ENCODE data around the gene SLC49A4. TPM values are rescaled to one million over a fixed set of nuclear protein-coding genes. Genes with fewer than 3 reads are reported as not detected.

SLC49A4 gene
- total RNA-seq, 1 donor: 43.4 TPM

DNA sequence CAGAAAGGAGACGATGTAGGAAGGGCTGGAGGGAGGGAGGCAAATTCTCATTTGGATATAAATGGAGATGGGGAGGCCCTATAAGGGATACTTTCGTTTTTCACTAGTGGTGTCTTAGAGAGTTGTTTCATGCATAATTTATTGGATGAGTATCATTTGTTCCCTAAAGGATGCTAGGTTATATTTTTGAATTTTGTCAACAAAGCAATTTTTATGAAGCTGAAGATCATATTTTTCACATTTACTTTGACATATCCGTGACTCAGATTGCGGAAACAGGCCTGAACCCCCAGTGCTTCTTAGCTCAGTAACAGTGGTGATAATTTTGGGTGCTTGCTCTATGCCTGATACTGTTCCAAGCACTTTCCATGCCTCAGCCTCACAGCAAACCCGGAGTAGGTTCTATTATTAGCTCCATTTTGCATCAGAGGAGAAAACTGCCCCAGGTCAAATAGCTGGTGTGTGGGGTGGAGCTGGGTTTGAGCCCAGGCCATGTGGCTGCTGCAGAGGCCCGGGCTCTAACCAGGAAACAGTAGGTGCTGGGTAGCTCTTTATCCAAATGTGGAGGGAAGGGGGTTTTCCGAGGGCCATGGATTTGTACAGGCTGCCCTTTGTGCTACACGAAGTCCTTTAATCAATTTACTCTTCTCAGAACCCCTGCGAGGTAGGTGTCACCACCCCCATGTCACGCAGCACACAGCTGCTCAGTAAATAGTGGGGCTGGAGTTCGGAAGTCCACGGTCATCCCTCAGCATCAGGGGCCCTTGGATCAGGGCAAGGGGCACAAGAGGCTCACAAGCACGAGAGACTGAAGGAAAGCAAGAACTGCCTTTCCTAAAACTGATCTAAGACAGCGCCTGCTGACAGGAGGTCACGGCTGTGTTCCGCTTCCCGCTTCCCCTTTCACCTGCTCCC, 99.1 kb downstream of the SLC49A4 start:
- H3K36me3 ChIP-seq (ENCODE audit: insufficient read depth, low read length): no peaks in the 10 kb centered on the region
- DNase-seq (ENCODE audit: insufficient read length, low spot score, missing footprints): peak; percentile 51
- TF ChIP-seq, protein P1, sequence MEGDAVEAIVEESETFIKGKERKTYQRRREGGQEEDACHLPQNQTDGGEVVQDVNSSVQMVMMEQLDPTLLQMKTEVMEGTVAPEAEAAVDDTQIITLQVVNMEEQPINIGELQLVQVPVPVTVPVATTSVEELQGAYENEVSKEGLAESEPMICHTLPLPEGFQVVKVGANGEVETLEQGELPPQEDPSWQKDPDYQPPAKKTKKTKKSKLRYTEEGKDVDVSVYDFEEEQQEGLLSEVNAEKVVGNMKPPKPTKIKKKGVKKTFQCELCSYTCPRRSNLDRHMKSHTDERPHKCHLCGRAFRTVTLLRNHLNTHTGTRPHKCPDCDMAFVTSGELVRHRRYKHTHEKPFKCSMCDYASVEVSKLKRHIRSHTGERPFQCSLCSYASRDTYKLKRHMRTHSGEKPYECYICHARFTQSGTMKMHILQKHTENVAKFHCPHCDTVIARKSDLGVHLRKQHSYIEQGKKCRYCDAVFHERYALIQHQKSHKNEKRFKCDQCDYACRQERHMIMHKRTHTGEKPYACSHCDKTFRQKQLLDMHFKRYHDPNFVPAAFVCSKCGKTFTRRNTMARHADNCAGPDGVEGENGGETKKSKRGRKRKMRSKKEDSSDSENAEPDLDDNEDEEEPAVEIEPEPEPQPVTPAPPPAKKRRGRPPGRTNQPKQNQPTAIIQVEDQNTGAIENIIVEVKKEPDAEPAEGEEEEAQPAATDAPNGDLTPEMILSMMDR (IDR thresholded peaks at IDR 0.05; ENCODE audit: extremely low read depth, low read depth, low read length): no peak

DNA sequence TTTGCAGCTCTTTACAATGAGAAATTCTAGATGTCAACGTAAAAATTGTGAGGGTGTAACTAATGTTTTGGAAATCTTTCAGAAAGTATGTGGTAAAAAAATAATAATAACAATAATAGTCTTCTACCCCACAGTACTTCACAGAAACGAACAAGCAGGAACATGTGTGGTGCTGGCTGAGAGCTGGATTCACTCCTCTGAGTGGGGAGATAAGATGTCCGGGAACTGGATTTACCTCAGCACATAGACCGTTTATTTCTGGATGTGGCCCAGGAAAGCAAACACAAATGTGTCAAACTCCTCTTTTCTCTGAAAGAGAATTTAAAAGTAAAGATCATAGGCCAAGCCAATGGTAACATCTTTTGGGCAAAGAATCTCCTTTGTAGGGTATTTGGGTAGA, 103.4 kb downstream of the SLC49A4 start:
- no peaks in the 10 kb centered on the region for H4K20me1 ChIP-seq (ENCODE audit: insufficient read depth, low read length)
- no peaks in the 10 kb centered on the region for H3K79me2 ChIP-seq (ENCODE audit: insufficient read depth, low read length)
- no peak overlapping the region for H3K27ac ChIP-seq (ENCODE audit: low read depth, low read length)
- H3K4me2 ChIP-seq (ENCODE audit: insufficient read depth, low read length): no peak overlapping the region
- no peak overlapping the region for H3K4me3 ChIP-seq (ENCODE audit: insufficient read depth, low read length)
- no peaks in the 10 kb centered on the region for H3K9me3 ChIP-seq (ENCODE audit: low read depth, low read length)
- no peak for DNase-seq (ENCODE audit: insufficient read length, low spot score, missing footprints)
- no peak overlapping the region for H2AFZ ChIP-seq (ENCODE audit: low read length)
- peaks cover 19% of the 10 kb centered on the region for H3K27me3 ChIP-seq (ENCODE audit: insufficient read depth, low read length)
- no peaks in the 10 kb centered on the region for H3K36me3 ChIP-seq (ENCODE audit: insufficient read depth, low read length)
- TF ChIP-seq, protein P1 (IDR thresholded peaks at IDR 0.05; ENCODE audit: extremely low read depth, low read depth, low read length): no peak
- H3K4me1 ChIP-seq (ENCODE audit: insufficient read depth, low read length): no peaks in the 10 kb centered on the region

More for the DNA sequence above, 99.1 kb downstream of the SLC49A4 start:
- no peak overlapping the region for H3K4me2 ChIP-seq (ENCODE audit: insufficient read depth, low read length)
- H3K4me1 ChIP-seq (ENCODE audit: insufficient read depth, low read length): no peaks in the 10 kb centered on the region
- H4K20me1 ChIP-seq (ENCODE audit: insufficient read depth, low read length): no peaks in the 10 kb centered on the region
- H3K27ac ChIP-seq (ENCODE audit: low read depth, low read length): no peak overlapping the region
- H3K9me3 ChIP-seq (ENCODE audit: low read depth, low read length): no peaks in the 10 kb centered on the region
- peaks cover 19% of the 10 kb centered on the region for H3K27me3 ChIP-seq (ENCODE audit: insufficient read depth, low read length)
- H3K79me2 ChIP-seq (ENCODE audit: insufficient read depth, low read length): no peaks in the 10 kb centered on the region
- H2AFZ ChIP-seq (ENCODE audit: low read length): no peak overlapping the region
- H3K4me3 ChIP-seq (ENCODE audit: insufficient read depth, low read length): no peak overlapping the region

DNA sequence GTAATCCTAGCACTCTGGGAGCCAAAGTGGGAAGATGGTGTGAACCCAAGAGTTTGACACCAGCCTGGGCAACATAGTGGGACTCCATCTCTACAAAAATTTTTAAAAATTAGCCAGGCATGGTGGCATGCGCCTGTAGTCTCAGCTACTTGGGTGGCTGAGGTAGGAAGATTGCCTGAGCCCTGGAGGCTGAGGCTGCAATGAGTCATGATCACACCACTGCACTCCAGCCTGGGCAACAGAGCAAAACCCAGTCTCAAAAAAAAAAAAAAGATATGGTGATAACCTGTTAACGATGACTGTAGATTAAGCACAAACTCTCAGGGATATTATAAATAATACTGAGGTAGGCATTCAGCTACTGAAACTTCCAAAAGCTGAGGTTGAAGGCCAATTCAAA, 107.5 kb downstream of the SLC49A4 start:
- no peak overlapping the region for H2AFZ ChIP-seq (ENCODE audit: low read length)

DNA sequence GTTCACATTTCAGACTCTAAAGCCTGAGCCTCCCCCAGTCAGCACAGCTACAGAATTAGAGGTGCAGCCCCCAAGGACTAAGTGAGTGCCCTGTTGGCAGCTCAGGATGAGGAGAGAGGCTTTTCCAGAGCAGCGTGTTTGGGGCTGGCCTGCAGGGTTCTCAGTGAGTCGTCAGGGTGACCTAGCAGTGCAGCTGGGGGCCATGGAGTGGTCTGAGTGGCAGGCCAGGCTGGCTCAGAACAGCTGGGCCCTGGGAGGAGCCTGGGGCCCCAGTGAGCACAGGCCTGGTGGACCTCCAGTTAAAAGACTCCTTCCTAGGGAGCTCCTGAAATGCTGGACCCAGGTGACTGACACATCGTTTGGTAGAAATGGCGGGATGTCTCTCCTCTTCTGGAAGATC, 108.3 kb downstream of the SLC49A4 start:
- Histone ChIP-seq H3K4me2 (ENCODE audit: insufficient read depth, low read length) (no peak overlapping the region), H3K36me3 (ENCODE audit: insufficient read depth, low read length) (no peaks in the 10 kb centered on the region), H3K27me3 (ENCODE audit: insufficient read depth, low read length) (peaks cover 15% of the 10 kb centered on the region), H3K4me1 (ENCODE audit: insufficient read depth, low read length) (no peaks in the 10 kb centered on the region), H3K9me3 (ENCODE audit: low read depth, low read length) (no peaks in the 10 kb centered on the region), H2AFZ (ENCODE audit: low read length) (no peak overlapping the region), H3K79me2 (ENCODE audit: insufficient read depth, low read length) (no peaks in the 10 kb centered on the region), H3K4me3 (ENCODE audit: insufficient read depth, low read length) (no peak overlapping the region), H3K27ac (ENCODE audit: low read depth, low read length) (no peak overlapping the region), H4K20me1 (ENCODE audit: insufficient read depth, low read length) (no peaks in the 10 kb centered on the region)
- no peak for DNase-seq (ENCODE audit: insufficient read length, low spot score, missing footprints)
- TF ChIP-seq, protein P1 (IDR thresholded peaks at IDR 0.05; ENCODE audit: extremely low read depth, low read depth, low read length): no peak

More for the DNA sequence above, 107.5 kb downstream of the SLC49A4 start:
- Histone ChIP-seq H3K36me3 (ENCODE audit: insufficient read depth, low read length) (no peaks in the 10 kb centered on the region), H3K27ac (ENCODE audit: low read depth, low read length) (no peak overlapping the region), H3K4me1 (ENCODE audit: insufficient read depth, low read length) (no peaks in the 10 kb centered on the region), H4K20me1 (ENCODE audit: insufficient read depth, low read length) (no peaks in the 10 kb centered on the region), H3K79me2 (ENCODE audit: insufficient read depth, low read length) (no peaks in the 10 kb centered on the region), H3K4me2 (ENCODE audit: insufficient read depth, low read length) (no peak overlapping the region), H3K4me3 (ENCODE audit: insufficient read depth, low read length) (no peak overlapping the region), H3K9me3 (ENCODE audit: low read depth, low read length) (no peaks in the 10 kb centered on the region), H3K27me3 (ENCODE audit: insufficient read depth, low read length) (peaks cover 11% of the 10 kb centered on the region)
- DNase-seq (ENCODE audit: insufficient read length, low spot score, missing footprints): no peak
- TF ChIP-seq, protein P1 (IDR thresholded peaks at IDR 0.05; ENCODE audit: extremely low read depth, low read depth, low read length): no peak

All from osteoblast (primary cell).